CD4-positive, alpha-beta T cell (primary cell): ENCODE data around the gene FILIP1L. TPM values are rescaled to one million over a fixed set of nuclear protein-coding genes. Genes with fewer than 3 reads are reported as not detected.
"Not testable (repeated sequence)": the region's sequence is repeated elsewhere in the genome, so short reads cannot be mapped to it uniquely, and the experiment has no call there.

Source experiments
- ATAC-seq: fragments of 200-7000 bp; cut with Tn5 transposase; one replicate; pipeline ENCODE4 v1.10.0; 2022; ENCODE audit warnings: mild to moderate bottlenecking; ENCODE audit not compliant: poor library complexity
- CTCF ChIA-PET: fragments of 350-600 bp; sonication (Branson Sonifier 250); formaldehyde crosslinking; loops from one replicate; lab custom pipeline; 2021; ENCODE audit warnings: antibody characterized with exemption, inconsistent platforms; lab: Charles Lee
- POLR2A ChIA-PET: fragments of 350-600 bp; sonication (Branson Sonifier 250); formaldehyde crosslinking; loops from one replicate; lab custom pipeline; 2021; ENCODE audit warnings: antibody characterized with exemption, inconsistent platforms; lab: Charles Lee
- DNase-seq, 14 experiments: peaks; one replicate each; pipeline ENCODE4 v3.0.0-alpha.2; 2013 to 2020; ENCODE audit warnings: mixed read lengths in 2 of 14
- H3K27ac ChIP-seq, 2 donors: one replicate each; pipeline versions ENCODE4 v1.5.1 to v1.7.0; 2013; ENCODE audit warnings: low read length in 2 of 2, low read depth in 1 of 2, mild to moderate bottlenecking in 1 of 2
- H3K27me3 ChIP-seq, 2 experiments: 1 replicate in 1 of 2; 2 replicates in 1 of 2; pipeline versions ENCODE4 v1.6.1 to v1.7.0; 2013; ENCODE audit warnings: low read length in 2 of 2, control low read depth in 1 of 2, mild to moderate bottlenecking in 1 of 2, moderate library complexity in 1 of 2; ENCODE audit not compliant: insufficient read depth in 2 of 2, control insufficient read depth in 1 of 2
- H3K36me3 ChIP-seq: one replicate; pipeline ENCODE4 v1.6.1; 2013; ENCODE audit warnings: low read length, control low read depth; ENCODE audit not compliant: insufficient read depth
- H3K4me1 ChIP-seq: one replicate; pipeline ENCODE4 v1.6.1; 2013; ENCODE audit warnings: low read length, control low read depth; ENCODE audit not compliant: insufficient read depth
- H3K4me3 ChIP-seq: one replicate; pipeline ENCODE4 v1.5.1; 2013; ENCODE audit warnings: mild to moderate bottlenecking, low read length, moderate library complexity
- H3K9me3 ChIP-seq, 2 experiments: 1 replicate in 1 of 2; 2 replicates in 1 of 2; pipeline versions ENCODE4 v1.6.1 to v1.7.0; 2013; ENCODE audit warnings: low read length in 2 of 2, mild to moderate bottlenecking in 2 of 2, control low read depth in 1 of 2, moderate library complexity in 1 of 2; ENCODE audit not compliant: control insufficient read depth in 1 of 2, insufficient read depth in 1 of 2
- H3K27ac Mint-ChIP-seq: one replicate; pipeline ENCODE4 v1.8.0; 2020; ENCODE audit warnings: mixed read lengths
- H3K27me3 Mint-ChIP-seq: one replicate; pipeline ENCODE4 v1.8.0; 2021; ENCODE audit warnings: mixed read lengths
- H3K36me3 Mint-ChIP-seq: one replicate; pipeline ENCODE4 v1.8.0; 2021; ENCODE audit warnings: low read depth, mixed read lengths
- H3K4me1 Mint-ChIP-seq: one replicate; pipeline ENCODE4 v1.8.0; 2021; ENCODE audit warnings: low read depth, mixed read lengths
- H3K4me3 Mint-ChIP-seq: one replicate; pipeline ENCODE4 v1.8.0; 2020; ENCODE audit warnings: mild to moderate bottlenecking, mixed read lengths
- H3K9me3 Mint-ChIP-seq: one replicate; pipeline ENCODE4 v1.8.0; 2020; ENCODE audit warnings: mixed read lengths
- intact Hi-C, 2 experiments: fragments of 100-400 bp; cut with DNase I in 1 of 2; cut with micrococcal nuclease in 1 of 2; formaldehyde crosslinking; loops; one replicate each; pipeline versions ENCODE4 v1.15.1 to v1.9.0; 2023 to 2025; cut with DNase I, micrococcal nuclease
- total RNA-seq, 174 experiments: library from RNA in 2 of 174; stranded (reverse) in 2 of 174; gene quantifications; one replicate each; pipeline ENCODE4 v1.2.3 and lab custom pipeline; 2021 to 2026
- TF ChIP-seq, protein P1 (sequence below): fragments of 200-600 bp; IDR thresholded peaks from one replicate; pipeline ENCODE4 v1.8.0; 2022; ENCODE audit warnings: antibody characterized with exemption, mild to moderate bottlenecking

The FILIP1L gene
- total RNA-seq, 2 experiments from 2014 or later: 0.08 to 0.28 TPM

DNA sequence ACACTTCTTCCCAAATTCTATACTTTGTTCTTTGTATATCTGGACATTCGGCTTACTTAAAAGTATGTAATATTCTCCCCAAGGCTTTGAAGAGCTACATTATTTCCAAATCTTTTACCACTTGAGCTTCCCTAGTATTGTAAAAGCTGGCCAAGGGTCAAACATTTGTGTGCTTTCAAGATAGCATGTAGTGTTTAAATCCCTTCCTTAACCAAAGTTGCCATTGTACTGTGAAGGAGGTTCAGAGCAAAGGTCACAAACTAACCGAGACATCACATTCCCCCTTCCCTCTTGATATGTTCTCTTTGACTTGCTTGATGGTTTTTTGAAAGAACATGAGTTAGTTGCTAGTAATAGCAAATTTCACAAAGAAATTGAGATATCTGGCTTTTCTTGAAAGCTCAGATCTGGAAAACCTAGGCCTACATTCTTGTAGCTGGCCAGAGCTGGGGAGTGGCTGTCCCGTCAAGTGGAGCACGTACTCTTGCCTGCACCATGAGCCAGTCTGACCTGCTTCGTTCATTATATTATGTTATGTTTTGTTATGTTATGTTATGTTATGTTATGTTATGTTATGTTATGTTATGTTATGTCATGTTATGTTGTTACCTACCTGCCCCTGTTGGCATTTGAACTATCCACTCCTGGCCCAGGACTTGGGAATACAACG, 60.2 kb downstream of the FILIP1L start:
- ATAC-seq: no peak
- Histone ChIP-seq H3K27ac (no peak overlapping the region), H3K4me1 (no peaks in the 10 kb centered on the region), H3K36me3 (no peaks in the 10 kb centered on the region), H3K4me3 (no peak overlapping the region), H3K9me3 (no peaks in the 10 kb centered on the region), H3K27me3 (no peaks in the 10 kb centered on the region)
- ChIA-PET CTCF (no interaction called here), POLR2A (no interaction called here)
- TF ChIP-seq, protein P1, sequence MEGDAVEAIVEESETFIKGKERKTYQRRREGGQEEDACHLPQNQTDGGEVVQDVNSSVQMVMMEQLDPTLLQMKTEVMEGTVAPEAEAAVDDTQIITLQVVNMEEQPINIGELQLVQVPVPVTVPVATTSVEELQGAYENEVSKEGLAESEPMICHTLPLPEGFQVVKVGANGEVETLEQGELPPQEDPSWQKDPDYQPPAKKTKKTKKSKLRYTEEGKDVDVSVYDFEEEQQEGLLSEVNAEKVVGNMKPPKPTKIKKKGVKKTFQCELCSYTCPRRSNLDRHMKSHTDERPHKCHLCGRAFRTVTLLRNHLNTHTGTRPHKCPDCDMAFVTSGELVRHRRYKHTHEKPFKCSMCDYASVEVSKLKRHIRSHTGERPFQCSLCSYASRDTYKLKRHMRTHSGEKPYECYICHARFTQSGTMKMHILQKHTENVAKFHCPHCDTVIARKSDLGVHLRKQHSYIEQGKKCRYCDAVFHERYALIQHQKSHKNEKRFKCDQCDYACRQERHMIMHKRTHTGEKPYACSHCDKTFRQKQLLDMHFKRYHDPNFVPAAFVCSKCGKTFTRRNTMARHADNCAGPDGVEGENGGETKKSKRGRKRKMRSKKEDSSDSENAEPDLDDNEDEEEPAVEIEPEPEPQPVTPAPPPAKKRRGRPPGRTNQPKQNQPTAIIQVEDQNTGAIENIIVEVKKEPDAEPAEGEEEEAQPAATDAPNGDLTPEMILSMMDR: no peak
- DNase-seq: no peak
- Mint-ChIP-seq H3K27ac (no peak overlapping the region), H3K4me3 (no peak overlapping the region), H3K4me1 (no peaks in the 10 kb centered on the region), H3K9me3 (no peaks in the 10 kb centered on the region), H3K36me3 (no peaks in the 10 kb centered on the region), H3K27me3 (no peaks in the 10 kb centered on the region)
- intact Hi-C loops: no loop called here

DNA sequence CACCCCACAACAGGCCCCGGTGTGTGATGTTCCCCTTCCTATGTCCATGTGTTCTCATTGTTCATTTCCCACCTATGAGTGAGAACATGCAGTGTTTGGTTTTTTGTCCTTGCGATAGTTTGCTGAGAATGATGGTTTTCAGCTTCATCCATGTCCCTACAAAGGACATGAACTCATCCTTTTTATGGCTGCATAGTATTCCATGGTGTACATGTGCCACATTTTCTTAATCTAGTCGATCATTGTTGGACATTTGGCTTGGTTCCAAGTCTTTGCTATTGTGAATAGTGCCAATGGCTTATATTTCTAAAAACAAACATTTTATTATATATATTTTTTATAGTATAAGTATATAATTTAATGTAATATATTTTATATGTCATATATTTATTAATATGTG, 62.8 kb downstream of the FILIP1L start:
- intact Hi-C loops, H3K36me3 ChIP-seq, H3K27me3 ChIP-seq, H3K27ac ChIP-seq, DNase-seq, H3K4me3 ChIP-seq, CTCF ChIA-PET, H3K9me3 Mint-ChIP-seq, H3K36me3 Mint-ChIP-seq, H3K9me3 ChIP-seq, POLR2A ChIA-PET, H3K4me1 Mint-ChIP-seq, H3K27ac Mint-ChIP-seq, H3K4me1 ChIP-seq, H3K27me3 Mint-ChIP-seq, H3K4me3 Mint-ChIP-seq, ATAC-seq: not testable (repeated sequence)

DNA sequence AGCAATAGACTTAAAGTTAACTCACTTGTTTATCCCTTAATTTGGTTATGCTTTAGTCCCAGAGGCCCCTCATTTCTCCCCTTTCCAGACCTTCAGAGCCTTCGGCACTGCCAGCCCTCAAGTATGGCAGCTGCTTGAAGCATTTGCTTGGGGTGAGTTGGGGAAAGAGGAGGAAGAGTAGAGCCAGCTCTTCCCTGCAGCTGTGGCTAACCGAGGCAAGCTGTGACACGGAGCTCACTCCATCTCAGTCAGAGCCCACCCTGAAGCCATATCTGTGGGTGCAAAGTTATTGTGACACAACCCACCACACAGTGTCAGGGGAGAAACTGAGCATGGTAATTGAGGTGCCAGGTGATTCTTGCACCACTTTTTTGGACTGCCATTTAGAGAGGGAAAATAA, 66.1 kb downstream of the FILIP1L start:
- H3K27ac ChIP-seq: no peak overlapping the region
- H3K27ac Mint-ChIP-seq: no peak overlapping the region

More for the DNA sequence above, 66.1 kb downstream of the FILIP1L start:
- Mint-ChIP-seq H3K4me1 (no peaks in the 10 kb centered on the region), H3K36me3 (no peaks in the 10 kb centered on the region), H3K4me3 (no peak overlapping the region), H3K9me3 (no peaks in the 10 kb centered on the region), H3K27me3 (no peaks in the 10 kb centered on the region)
- Histone ChIP-seq H3K27me3 (no peaks in the 10 kb centered on the region), H3K9me3 (no peaks in the 10 kb centered on the region), H3K4me3 (no peak overlapping the region), H3K4me1 (no peaks in the 10 kb centered on the region), H3K36me3 (no peaks in the 10 kb centered on the region)
- ChIA-PET CTCF (no interaction called here), POLR2A (no interaction called here)
- TF ChIP-seq, protein P1: no peak
- no peak for DNase-seq
- ATAC-seq: no peak
- intact Hi-C loops: no loop called here
